Measurements from ENCODE around the gene PET117. TPM values are rescaled to one million over a fixed set of nuclear protein-coding genes. Genes with fewer than 3 reads are reported as not detected.
"Not testable (repeated sequence)": the region's sequence is repeated elsewhere in the genome, so short reads cannot be mapped to it uniquely, and the experiment has no call there.

Gene PET117, protein sequence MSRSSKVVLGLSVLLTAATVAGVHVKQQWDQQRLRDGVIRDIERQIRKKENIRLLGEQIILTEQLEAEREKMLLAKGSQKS
- 13.7 TPM for total RNA-seq (ENCODE audit: unreplicated experiment)
- long read RNA-seq, transcript PET117-201 (2 exons, 1,141 nt) = major isoform, 13 of 14 reads
- long read RNA-seq, partial matches to known transcripts = 0 of 14 reads
- long read RNA-seq, other reads (novel, unspliced or antisense) = 1 of 14 reads

DNA sequence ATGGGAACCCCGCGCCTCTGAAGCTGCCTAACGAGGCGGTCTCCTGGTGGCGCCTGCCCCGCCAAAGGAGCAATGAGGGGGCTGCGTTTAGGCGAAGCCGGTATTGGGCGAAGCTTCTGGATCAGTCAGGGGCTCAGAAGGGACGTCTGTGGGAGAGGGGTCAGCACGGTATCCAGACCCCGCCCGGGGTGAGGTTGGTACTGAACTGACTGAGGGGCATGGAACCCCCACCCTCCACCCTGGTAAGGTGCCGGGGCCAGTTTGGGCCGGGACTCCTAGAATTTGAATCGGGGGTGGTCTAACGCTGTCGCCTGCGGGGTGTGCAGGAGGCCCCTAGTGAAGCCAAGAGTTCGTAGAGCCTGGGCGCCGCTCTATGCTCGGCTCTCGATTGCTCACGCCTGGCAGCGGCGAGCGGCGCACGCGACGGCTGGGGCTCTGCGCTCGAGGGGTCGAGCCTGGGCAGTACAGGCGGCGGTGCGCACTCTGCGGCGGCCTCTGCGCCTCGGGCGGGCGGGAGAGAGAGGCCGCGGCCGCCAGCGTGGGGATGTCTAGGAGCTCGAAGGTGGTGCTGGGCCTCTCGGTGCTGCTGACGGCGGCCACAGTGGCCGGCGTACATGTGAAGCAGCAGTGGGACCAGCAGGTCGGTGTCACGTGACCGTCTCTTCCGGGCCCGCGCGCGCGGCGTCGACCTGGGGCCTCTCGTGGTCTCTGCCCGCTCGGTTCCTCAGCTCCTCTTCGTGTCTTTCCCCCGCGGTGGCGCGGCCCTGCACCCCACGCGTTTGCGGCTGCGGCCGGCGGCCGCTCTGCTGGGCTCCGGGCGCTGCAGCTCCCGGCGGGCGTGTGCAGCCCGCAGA is at the start of gene PET117, which contains the start of gene KAT14:
TSS of gene PET117 (plus strand) at position 452 of the 854 bp plus-strand sequence. CDS start at position 545, 93 bp downstream.
TSS of gene KAT14 (plus strand) at position 452 of the 854 bp plus-strand sequence. CDS start 4,798 bp downstream, outside the sequence.
- peak within 1 kb of the TSS; percentile 84 for H3K4me3 Mint-ChIP-seq (ENCODE audit: unreplicated experiment)

DNA sequence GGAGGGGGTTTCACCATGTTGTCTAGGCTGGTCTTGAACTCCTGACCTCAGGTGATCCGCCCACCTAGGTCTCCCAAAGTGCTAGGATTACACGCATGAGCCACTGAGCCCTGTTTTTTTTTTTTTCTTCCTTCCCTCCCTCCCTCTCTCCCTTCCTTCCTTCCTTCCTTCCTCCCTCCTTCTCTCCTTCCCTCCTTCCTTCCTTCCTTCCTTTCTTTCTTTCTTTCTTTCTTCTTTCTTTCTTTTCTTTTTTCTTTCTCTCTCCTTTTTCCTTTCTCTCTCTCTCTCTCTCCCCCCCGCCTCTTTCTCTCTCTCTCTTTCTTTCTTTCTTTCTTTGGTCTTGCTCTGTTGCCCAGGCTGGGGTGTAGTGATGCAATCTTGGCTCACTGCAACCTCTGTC is 49.4 kb upstream of the PET117 start:
- not testable (repeated sequence) for H3K4me1 Mint-ChIP-seq (ENCODE audit: low read depth, unreplicated experiment)

More for the DNA sequence above, at the start of gene PET117, which contains the start of gene KAT14:
- Mint-ChIP-seq H3K36me3 (ENCODE audit: unreplicated experiment) (no peaks in the 10 kb centered on the region), H3K27ac (ENCODE audit: unreplicated experiment) (peak within 1 kb of the TSS; percentile 85), H3K9me3 (ENCODE audit: unreplicated experiment) (peaks cover 9% of the 10 kb centered on the region), H3K27me3 (ENCODE audit: unreplicated experiment) (peaks cover 4% of the 10 kb centered on the region), H3K4me1 (ENCODE audit: low read depth, unreplicated experiment) (peaks cover 18% of the 10 kb centered on the region)
- DNase-seq = peak; percentile 98
- TF ChIP-seq, protein P1, sequence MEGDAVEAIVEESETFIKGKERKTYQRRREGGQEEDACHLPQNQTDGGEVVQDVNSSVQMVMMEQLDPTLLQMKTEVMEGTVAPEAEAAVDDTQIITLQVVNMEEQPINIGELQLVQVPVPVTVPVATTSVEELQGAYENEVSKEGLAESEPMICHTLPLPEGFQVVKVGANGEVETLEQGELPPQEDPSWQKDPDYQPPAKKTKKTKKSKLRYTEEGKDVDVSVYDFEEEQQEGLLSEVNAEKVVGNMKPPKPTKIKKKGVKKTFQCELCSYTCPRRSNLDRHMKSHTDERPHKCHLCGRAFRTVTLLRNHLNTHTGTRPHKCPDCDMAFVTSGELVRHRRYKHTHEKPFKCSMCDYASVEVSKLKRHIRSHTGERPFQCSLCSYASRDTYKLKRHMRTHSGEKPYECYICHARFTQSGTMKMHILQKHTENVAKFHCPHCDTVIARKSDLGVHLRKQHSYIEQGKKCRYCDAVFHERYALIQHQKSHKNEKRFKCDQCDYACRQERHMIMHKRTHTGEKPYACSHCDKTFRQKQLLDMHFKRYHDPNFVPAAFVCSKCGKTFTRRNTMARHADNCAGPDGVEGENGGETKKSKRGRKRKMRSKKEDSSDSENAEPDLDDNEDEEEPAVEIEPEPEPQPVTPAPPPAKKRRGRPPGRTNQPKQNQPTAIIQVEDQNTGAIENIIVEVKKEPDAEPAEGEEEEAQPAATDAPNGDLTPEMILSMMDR (IDR thresholded peaks at IDR 0.05; ENCODE audit: partially characterized antibody, unreplicated experiment) = no peak

DNA sequence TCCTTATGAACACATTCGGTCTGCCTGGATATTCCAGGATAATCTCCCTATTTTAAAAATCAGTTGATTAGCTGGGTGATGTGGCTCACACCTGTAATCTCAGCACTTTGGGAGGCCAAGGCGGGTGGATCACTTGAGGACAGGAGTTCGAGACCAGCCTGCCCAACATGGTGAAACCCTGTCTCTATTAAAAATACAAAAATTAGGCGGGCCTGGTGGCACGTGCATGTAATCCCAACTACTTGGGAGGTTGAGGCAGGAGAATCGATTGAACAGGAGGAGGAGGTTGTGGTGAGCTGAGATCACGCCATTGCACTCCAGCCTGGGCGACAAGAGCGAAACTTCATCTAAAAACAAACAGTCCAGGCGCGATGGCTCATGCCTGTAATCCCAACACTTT is 48.8 kb upstream of the PET117 start:
- H3K4me3 Mint-ChIP-seq (ENCODE audit: unreplicated experiment); DNase-seq; H3K27me3 Mint-ChIP-seq (ENCODE audit: unreplicated experiment); H3K27ac Mint-ChIP-seq (ENCODE audit: unreplicated experiment); H3K4me1 Mint-ChIP-seq (ENCODE audit: low read depth, unreplicated experiment); H3K9me3 Mint-ChIP-seq (ENCODE audit: unreplicated experiment); H3K36me3 Mint-ChIP-seq (ENCODE audit: unreplicated experiment): not testable (repeated sequence)

More for the DNA sequence above, 49.4 kb upstream of the PET117 start:
- H3K4me3 Mint-ChIP-seq (ENCODE audit: unreplicated experiment); H3K27me3 Mint-ChIP-seq (ENCODE audit: unreplicated experiment); H3K9me3 Mint-ChIP-seq (ENCODE audit: unreplicated experiment); H3K36me3 Mint-ChIP-seq (ENCODE audit: unreplicated experiment); H3K27ac Mint-ChIP-seq (ENCODE audit: unreplicated experiment); DNase-seq: not testable (repeated sequence)

DNA sequence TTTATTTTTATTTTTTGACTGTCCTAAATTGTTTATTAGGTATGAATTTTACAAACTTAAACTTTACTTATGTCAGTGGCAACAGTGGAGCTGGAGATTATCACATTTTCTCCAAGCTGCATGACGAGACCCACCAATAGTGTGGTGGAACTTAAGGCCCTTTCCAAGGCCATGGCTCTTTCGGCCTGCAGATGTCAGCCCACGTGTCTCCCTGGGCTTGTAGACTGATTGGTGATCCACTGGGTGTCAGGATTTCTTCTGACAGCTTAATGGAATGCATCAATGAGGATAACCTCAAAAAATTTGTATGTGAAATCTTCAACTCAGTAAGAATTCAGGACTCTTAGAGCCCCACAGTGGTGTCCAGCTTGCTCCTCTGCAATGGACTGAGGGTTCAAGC is 47.6 kb upstream of the PET117 start:
- Mint-ChIP-seq H3K36me3 (ENCODE audit: unreplicated experiment) (no peaks in the 10 kb centered on the region), H3K27me3 (ENCODE audit: unreplicated experiment) (no peaks in the 10 kb centered on the region), H3K9me3 (ENCODE audit: unreplicated experiment) (no peaks in the 10 kb centered on the region), H3K27ac (ENCODE audit: unreplicated experiment) (no peak overlapping the region), H3K4me3 (ENCODE audit: unreplicated experiment) (no peak overlapping the region), H3K4me1 (ENCODE audit: low read depth, unreplicated experiment) (no peaks in the 10 kb centered on the region)
- TF ChIP-seq, protein P1 (IDR thresholded peaks at IDR 0.05; ENCODE audit: partially characterized antibody, unreplicated experiment) = no peak
- DNase-seq = no peak

DNA sequence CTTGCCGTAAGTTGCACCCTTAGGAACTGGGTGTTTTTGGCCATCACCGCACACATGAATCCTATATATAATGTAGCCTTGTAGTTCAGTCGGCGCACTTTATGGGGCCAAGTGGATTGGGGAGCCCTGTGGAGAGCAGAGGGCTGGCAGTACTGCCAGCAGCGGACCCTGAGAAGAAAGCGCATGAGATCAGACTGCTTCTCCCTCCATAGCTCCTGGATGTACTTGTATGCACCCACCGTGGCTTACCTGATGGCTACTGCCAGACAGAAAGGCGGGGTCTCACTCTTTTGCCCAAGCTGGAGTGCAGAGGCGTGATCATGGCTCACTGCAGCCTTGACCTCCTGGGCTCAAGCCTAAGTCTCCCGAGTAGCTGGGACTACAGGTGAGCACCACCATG is 47.2 kb upstream of the PET117 start:
- Mint-ChIP-seq H3K27me3 (ENCODE audit: unreplicated experiment) (no peaks in the 10 kb centered on the region), H3K36me3 (ENCODE audit: unreplicated experiment) (no peaks in the 10 kb centered on the region), H3K27ac (ENCODE audit: unreplicated experiment) (no peak overlapping the region), H3K4me3 (ENCODE audit: unreplicated experiment) (no peak overlapping the region), H3K9me3 (ENCODE audit: unreplicated experiment) (no peaks in the 10 kb centered on the region), H3K4me1 (ENCODE audit: low read depth, unreplicated experiment) (no peaks in the 10 kb centered on the region)
- TF ChIP-seq, protein P1 (IDR thresholded peaks at IDR 0.05; ENCODE audit: partially characterized antibody, unreplicated experiment) = no peak
- DNase-seq = no peak

Measured in glutamatergic neuron (in vitro differentiated cells).